CD8-positive, alpha-beta memory T cell (primary cell): ENCODE data around the gene LOXHD1. TPM values are rescaled to one million over a fixed set of nuclear protein-coding genes. Genes with fewer than 3 reads are reported as not detected.
A peak's percentile ranks its signal among the peaks of the same experiment; 100 is the strongest.

ENCODE experiments used
- CTCF ChIA-PET: fragments of 350-600 bp; sonication (Branson Sonifier 250); formaldehyde crosslinking; loops from one replicate; lab custom pipeline; 2021; ENCODE audit warnings: antibody characterized with exemption; lab: Charles Lee
- POLR2A ChIA-PET: fragments of 350-600 bp; sonication (Branson Sonifier 250); formaldehyde crosslinking; loops from one replicate; lab custom pipeline; 2021; ENCODE audit warnings: antibody characterized with exemption; lab: Charles Lee
- DNase-seq, 5 donors: peaks; one replicate each; pipeline versions ENCODE4 v3.0.0 to v3.0.0-alpha.2; 2020 to 2022; ENCODE audit warnings: mixed read lengths in 1 of 5
- H3K27ac ChIP-seq: one replicate; pipeline ENCODE4 v1.7.0; 2013; ENCODE audit warnings: low read depth, mild to moderate bottlenecking, low read length, moderate library complexity
- H3K27me3 ChIP-seq: 2 replicates; pipeline ENCODE4 v1.7.0; 2013; ENCODE audit warnings: low read length, mild to moderate bottlenecking; ENCODE audit not compliant: insufficient read depth, poor library complexity, severe bottlenecking
- H3K36me3 ChIP-seq: 2 replicates; pipeline ENCODE4 v1.7.0; 2013; ENCODE audit warnings: mild to moderate bottlenecking, low read length, moderate library complexity; ENCODE audit not compliant: insufficient read depth
- H3K4me1 ChIP-seq: 2 replicates; pipeline ENCODE4 v1.7.0; 2013; ENCODE audit warnings: mild to moderate bottlenecking, low read length, moderate library complexity; ENCODE audit not compliant: insufficient read depth
- H3K4me3 ChIP-seq: 2 replicates; pipeline ENCODE4 v1.7.0; 2013; ENCODE audit warnings: mild to moderate bottlenecking, low read length
- H3K9me3 ChIP-seq: 2 replicates; pipeline ENCODE4 v1.7.0; 2013; ENCODE audit warnings: mild to moderate bottlenecking, low read length
- H3K27ac Mint-ChIP-seq, 8 donors: one replicate each; pipeline ENCODE4 v1.8.0; 2020 to 2021; ENCODE audit warnings: mixed read lengths in 8 of 8, mild to moderate bottlenecking in 6 of 8, inconsistent platforms in 3 of 8, moderate library complexity in 3 of 8
- H3K27me3 Mint-ChIP-seq, 2 donors: one replicate each; pipeline ENCODE4 v1.8.0; 2020 to 2021; ENCODE audit warnings: mixed read lengths in 2 of 2, mild to moderate bottlenecking in 1 of 2, moderate library complexity in 1 of 2
- H3K36me3 Mint-ChIP-seq, 3 donors: one replicate each; pipeline ENCODE4 v1.8.0; 2020 to 2021; ENCODE audit warnings: mixed read lengths in 3 of 3, inconsistent platforms in 1 of 3, mild to moderate bottlenecking in 1 of 3
- H3K4me1 Mint-ChIP-seq, 3 donors: one replicate each; pipeline ENCODE4 v1.8.0; 2020 to 2021; ENCODE audit warnings: mixed read lengths in 3 of 3, inconsistent platforms in 1 of 3, mild to moderate bottlenecking in 1 of 3
- H3K4me3 Mint-ChIP-seq, 7 donors: one replicate each; pipeline ENCODE4 v1.8.0; 2020 to 2021; ENCODE audit warnings: mixed read lengths in 7 of 7, mild to moderate bottlenecking in 6 of 7, moderate library complexity in 4 of 7, inconsistent platforms in 2 of 7
- H3K9me3 Mint-ChIP-seq, 5 donors: one replicate each; pipeline ENCODE4 v1.8.0; 2020 to 2022; ENCODE audit warnings: mixed read lengths in 5 of 5, mild to moderate bottlenecking in 3 of 5, moderate library complexity in 2 of 5, inconsistent platforms in 1 of 5
- polyA plus RNA-seq: library from polyadenylated mRNA; unstranded; fragments of 300-500 nt; fragmentation: Illumina TruSeq; gene quantifications from one replicate; pipeline ENCODE4 v1.2.3, GENCODE V29; 2021
- total RNA-seq, 2 experiments: library from RNA; stranded (reverse); gene quantifications; one replicate each; pipeline ENCODE4 v1.2.3, GENCODE V29; 2021

LOXHD1 gene
- total and polyA plus RNA-seq, 3 experiments from 2014 or later = not detected

GRCh38 chr18:46622451-46622850 is 34.6 kb downstream of the LOXHD1 start:
- Histone ChIP-seq H3K9me3 (no peaks in the 10 kb centered on the region), H3K4me1 (peaks cover 25% of the 10 kb centered on the region), H3K36me3 (no peaks in the 10 kb centered on the region), H3K4me3 (no peak overlapping the region), H3K27ac (no peak overlapping the region), H3K27me3 (no peaks in the 10 kb centered on the region)
- DNase-seq = no peak
- no peaks in the 10 kb centered on the region for H3K9me3 Mint-ChIP-seq
- H3K36me3 Mint-ChIP-seq = peaks cover 0 to 3% (median 0%) of the 10 kb centered on the region in 3 donors
- no peak overlapping the region for H3K4me3 Mint-ChIP-seq
- POLR2A ChIA-PET = interaction anchor here (1.2 kb wide), 1 partner anchor 449 kb away, joined by 3 read pairs; a partner anchor contains a TSS
- CTCF ChIA-PET = interaction anchor here (2.0 to 2.2 kb wide), 2 partner anchors 35 to 449 kb away, joined by 7 to 9 read pairs; a partner anchor contains a TSS
- peaks cover 4 to 10% of the 10 kb centered on the region in 2 donors for H3K27me3 Mint-ChIP-seq
- peak overlapping the region in 3 of 8 donors; percentile 10 to 67 (median 29) for H3K27ac Mint-ChIP-seq
- H3K4me1 Mint-ChIP-seq = peaks cover 37 to 38% (median 38%) of the 10 kb centered on the region in 3 donors

- Histone ChIP-seq H3K9me3 (no peaks in the 10 kb centered on the region), H3K36me3 (no peaks in the 10 kb centered on the region), H3K4me3 (no peak overlapping the region), H3K27ac (no peak overlapping the region), H3K27me3 (no peaks in the 10 kb centered on the region), H3K4me1 (peaks cover 25% of the 10 kb centered on the region)
- POLR2A ChIA-PET = no interaction called here
- Mint-ChIP-seq H3K4me3 (peak overlapping the region in 1 of 7 donors; percentile 39), H3K4me1 (peaks cover 37 to 38% (median 38%) of the 10 kb centered on the region in 3 donors), H3K27me3 (peaks cover 4 to 8% of the 10 kb centered on the region in 2 donors), H3K9me3 (no peaks in the 10 kb centered on the region), H3K27ac (peak overlapping the region in 7 of 8 donors; percentile 27 to 89 (median 76)), H3K36me3 (peaks cover 0 to 3% (median 0%) of the 10 kb centered on the region in 3 donors)
- no peak for DNase-seq
- CTCF ChIA-PET = interaction anchor here (1.1 to 2.2 kb wide), 3 partner anchors 36 to 449 kb away, joined by 3 to 7 read pairs (median 6); partner anchors contain the start of gene LOXHD1
Observed at GRCh38 chr18:46621871-46622270, 35.1 kb downstream of the LOXHD1 start.

GRCh38 chr18:46621111-46621766 is 35.8 kb downstream of the LOXHD1 start:
- peak in 1 of 5 donors; percentile 12 for DNase-seq
- peak overlapping the region in 4 of 7 donors; percentile 15 to 39 (median 28) for H3K4me3 Mint-ChIP-seq
- no peak overlapping the region for H3K4me3 ChIP-seq
- no peaks in the 10 kb centered on the region for H3K36me3 ChIP-seq
- POLR2A ChIA-PET = no interaction called here
- peaks cover 0 to 3% (median 0%) of the 10 kb centered on the region in 3 donors for H3K36me3 Mint-ChIP-seq
- CTCF ChIA-PET = interaction anchor here (1.1 to 2.2 kb wide), 3 partner anchors 36 to 448 kb away, joined by 3 to 7 read pairs (median 6); partner anchors contain the start of gene LOXHD1
- no peak overlapping the region for H3K27ac ChIP-seq
- no peaks in the 10 kb centered on the region for H3K9me3 Mint-ChIP-seq
- H3K9me3 ChIP-seq = no peaks in the 10 kb centered on the region
- H3K27me3 Mint-ChIP-seq = peaks cover 4 to 8% of the 10 kb centered on the region in 2 donors
- peak overlapping the region in 7 of 8 donors; percentile 4 to 89 (median 76) for H3K27ac Mint-ChIP-seq
- H3K4me1 ChIP-seq = peaks cover 25% of the 10 kb centered on the region
- H3K4me1 Mint-ChIP-seq = peaks cover 37 to 38% (median 38%) of the 10 kb centered on the region in 3 donors
- no peaks in the 10 kb centered on the region for H3K27me3 ChIP-seq

GRCh38 chr18:46619559-46619958 is 37.5 kb downstream of the LOXHD1 start:
- no peak overlapping the region for H3K27ac ChIP-seq
- H3K27me3 Mint-ChIP-seq = peaks cover 4 to 13% of the 10 kb centered on the region in 2 donors
- H3K4me3 Mint-ChIP-seq = no peak overlapping the region

GRCh38 chr18:46615720-46616119 is 41.3 kb downstream of the LOXHD1 start:
- H3K27ac ChIP-seq = no peak overlapping the region
- Mint-ChIP-seq H3K4me3 (no peak overlapping the region), H3K27me3 (peaks cover 4 to 18% of the 10 kb centered on the region in 2 donors), H3K9me3 (peaks cover 0 to 2% (median 0%) of the 10 kb centered on the region in 5 donors), H3K36me3 (peaks cover 0 to 3% (median 0%) of the 10 kb centered on the region in 3 donors), H3K4me1 (peaks cover 0 to 3% (median 0%) of the 10 kb centered on the region in 3 donors), H3K27ac (no peak overlapping the region)
- no peaks in the 10 kb centered on the region for H3K9me3 ChIP-seq
- ChIA-PET CTCF (no interaction called here), POLR2A (interaction anchor here (0.6 kb wide), 1 partner anchor 364 kb away, joined by 3 read pairs; no protein-coding TSS in a partner anchor)
- no peak overlapping the region for H3K4me3 ChIP-seq
- no peaks in the 10 kb centered on the region for H3K36me3 ChIP-seq
- H3K4me1 ChIP-seq = no peaks in the 10 kb centered on the region
- no peaks in the 10 kb centered on the region for H3K27me3 ChIP-seq
- no peak for DNase-seq

More at GRCh38 chr18:46619559-46619958, 37.5 kb downstream of the LOXHD1 start:
- Histone ChIP-seq H3K4me3 (no peak overlapping the region), H3K36me3 (no peaks in the 10 kb centered on the region), H3K9me3 (no peaks in the 10 kb centered on the region), H3K4me1 (peaks cover 23% of the 10 kb centered on the region), H3K27me3 (no peaks in the 10 kb centered on the region)
- H3K4me1 Mint-ChIP-seq = peaks cover 31 to 34% (median 32%) of the 10 kb centered on the region in 3 donors
- peaks cover 0 to 3% (median 1%) of the 10 kb centered on the region in 3 donors for H3K36me3 Mint-ChIP-seq
- H3K27ac Mint-ChIP-seq = no peak overlapping the region
- ChIA-PET CTCF (no interaction called here), POLR2A (no interaction called here)
- H3K9me3 Mint-ChIP-seq = peaks cover 0 to 2% (median 0%) of the 10 kb centered on the region in 5 donors
- DNase-seq = no peak

- H3K4me3 Mint-ChIP-seq = no peak overlapping the region
- Histone ChIP-seq H3K4me3 (no peak overlapping the region), H3K4me1 (no peaks in the 10 kb centered on the region), H3K27me3 (no peaks in the 10 kb centered on the region), H3K36me3 (no peaks in the 10 kb centered on the region), H3K27ac (no peak overlapping the region), H3K9me3 (no peaks in the 10 kb centered on the region)
- no peaks in the 10 kb centered on the region for H3K36me3 Mint-ChIP-seq
- H3K9me3 Mint-ChIP-seq = no peaks in the 10 kb centered on the region
- H3K4me1 Mint-ChIP-seq = no peaks in the 10 kb centered on the region
- H3K27me3 Mint-ChIP-seq = peaks cover 0 to 15% of the 10 kb centered on the region in 2 donors
- no peak for DNase-seq
- POLR2A ChIA-PET = no interaction called here
- CTCF ChIA-PET = no interaction called here
- H3K27ac Mint-ChIP-seq = no peak overlapping the region
Observed at GRCh38 chr18:46609048-46609447, 48.0 kb downstream of the LOXHD1 start.

GRCh38 chr18:46607926-46608325 is 49.1 kb downstream of the LOXHD1 start:
- H3K27me3 ChIP-seq = no peaks in the 10 kb centered on the region
- Mint-ChIP-seq H3K27me3 (peaks cover 1 to 24% of the 10 kb centered on the region in 2 donors), H3K9me3 (no peaks in the 10 kb centered on the region), H3K36me3 (no peaks in the 10 kb centered on the region), H3K4me3 (no peak overlapping the region), H3K4me1 (no peaks in the 10 kb centered on the region), H3K27ac (peak overlapping the region in 1 of 8 donors; percentile 14)
- no peak for DNase-seq
- H3K27ac ChIP-seq = no peak overlapping the region
- no peak overlapping the region for H3K4me3 ChIP-seq
- H3K36me3 ChIP-seq = no peaks in the 10 kb centered on the region
- POLR2A ChIA-PET = no interaction called here
- no peaks in the 10 kb centered on the region for H3K9me3 ChIP-seq
- CTCF ChIA-PET = no interaction called here
- H3K4me1 ChIP-seq = no peaks in the 10 kb centered on the region
